ENCODE results near the gene ANKRD49. TPM values are rescaled to one million over a fixed set of nuclear protein-coding genes. Genes with fewer than 3 reads are reported as not detected.

The ANKRD49 gene
- total RNA-seq, 1 donor from 2014 or later, result 11.7 TPM

DNA sequence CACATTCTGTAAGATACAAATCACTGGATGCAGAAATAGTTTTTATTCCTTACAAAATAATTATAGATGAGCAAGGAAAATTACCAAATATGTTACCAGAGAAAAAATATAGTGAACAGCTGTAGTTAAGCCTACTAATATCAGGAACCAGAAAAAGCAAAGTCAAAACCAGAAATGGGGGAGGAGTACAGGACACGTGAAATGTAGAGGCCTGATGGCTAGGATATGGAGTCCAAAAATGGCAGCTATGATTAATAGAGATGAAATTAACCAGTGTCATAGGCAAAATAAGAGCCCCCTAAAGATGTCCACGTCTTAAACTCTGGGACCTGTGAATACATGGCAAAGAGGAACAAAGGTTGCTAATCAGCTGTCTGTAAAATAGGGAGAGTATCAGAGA lies 34.2 kb upstream of the ANKRD49 start:
- H3K27me3 Mint-ChIP-seq (ENCODE audit: low read depth), result no peaks in the 10 kb centered on the region
- H3K27ac Mint-ChIP-seq (ENCODE audit: unreplicated experiment), result no peak overlapping the region
- no peaks in the 10 kb centered on the region for H3K4me1 Mint-ChIP-seq
- no peak for DNase-seq (ENCODE audit: low read depth, low spot score)
- peaks cover 23% of the 10 kb centered on the region for H3K36me3 Mint-ChIP-seq (ENCODE audit: low read depth)
- no peak overlapping the region for H3K4me3 Mint-ChIP-seq
- H3K9me3 Mint-ChIP-seq, result no peaks in the 10 kb centered on the region
- TF ChIP-seq, protein P1, sequence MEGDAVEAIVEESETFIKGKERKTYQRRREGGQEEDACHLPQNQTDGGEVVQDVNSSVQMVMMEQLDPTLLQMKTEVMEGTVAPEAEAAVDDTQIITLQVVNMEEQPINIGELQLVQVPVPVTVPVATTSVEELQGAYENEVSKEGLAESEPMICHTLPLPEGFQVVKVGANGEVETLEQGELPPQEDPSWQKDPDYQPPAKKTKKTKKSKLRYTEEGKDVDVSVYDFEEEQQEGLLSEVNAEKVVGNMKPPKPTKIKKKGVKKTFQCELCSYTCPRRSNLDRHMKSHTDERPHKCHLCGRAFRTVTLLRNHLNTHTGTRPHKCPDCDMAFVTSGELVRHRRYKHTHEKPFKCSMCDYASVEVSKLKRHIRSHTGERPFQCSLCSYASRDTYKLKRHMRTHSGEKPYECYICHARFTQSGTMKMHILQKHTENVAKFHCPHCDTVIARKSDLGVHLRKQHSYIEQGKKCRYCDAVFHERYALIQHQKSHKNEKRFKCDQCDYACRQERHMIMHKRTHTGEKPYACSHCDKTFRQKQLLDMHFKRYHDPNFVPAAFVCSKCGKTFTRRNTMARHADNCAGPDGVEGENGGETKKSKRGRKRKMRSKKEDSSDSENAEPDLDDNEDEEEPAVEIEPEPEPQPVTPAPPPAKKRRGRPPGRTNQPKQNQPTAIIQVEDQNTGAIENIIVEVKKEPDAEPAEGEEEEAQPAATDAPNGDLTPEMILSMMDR (conservative IDR thresholded peaks at IDR 0.05), result no peak

- no peak for DNase-seq (ENCODE audit: low read depth, low spot score)
- H3K4me1 Mint-ChIP-seq, result no peaks in the 10 kb centered on the region
- no peak overlapping the region for H3K4me3 Mint-ChIP-seq
- no peak overlapping the region for H3K27ac Mint-ChIP-seq (ENCODE audit: unreplicated experiment)
- TF ChIP-seq, protein P1 (conservative IDR thresholded peaks at IDR 0.05), result no peak
- no peaks in the 10 kb centered on the region for H3K27me3 Mint-ChIP-seq (ENCODE audit: low read depth)
- H3K9me3 Mint-ChIP-seq, result no peaks in the 10 kb centered on the region
- peaks cover 7% of the 10 kb centered on the region for H3K36me3 Mint-ChIP-seq (ENCODE audit: low read depth)
Measured at GRCh38 chr11:94469416-94469815, 24.4 kb upstream of the ANKRD49 start.

- DNase-seq (ENCODE audit: low read depth, low spot score), result no peak
- TF ChIP-seq, protein P1 (conservative IDR thresholded peaks at IDR 0.05), result no peak
- no peaks in the 10 kb centered on the region for H3K4me1 Mint-ChIP-seq
- no peaks in the 10 kb centered on the region for H3K9me3 Mint-ChIP-seq
- peaks cover 2% of the 10 kb centered on the region for H3K36me3 Mint-ChIP-seq (ENCODE audit: low read depth)
- H3K27me3 Mint-ChIP-seq (ENCODE audit: low read depth), result no peaks in the 10 kb centered on the region
- H3K4me3 Mint-ChIP-seq, result no peak overlapping the region
- H3K27ac Mint-ChIP-seq (ENCODE audit: unreplicated experiment), result no peak overlapping the region
Measured at GRCh38 chr11:94472916-94473799, 20.6 kb upstream of the ANKRD49 start.

- Mint-ChIP-seq H3K4me1 (no peaks in the 10 kb centered on the region), H3K36me3 (ENCODE audit: low read depth) (peaks cover 11% of the 10 kb centered on the region), H3K9me3 (no peaks in the 10 kb centered on the region), H3K4me3 (no peak overlapping the region), H3K27ac (ENCODE audit: unreplicated experiment) (peak overlapping the region; percentile 78), H3K27me3 (ENCODE audit: low read depth) (no peaks in the 10 kb centered on the region)
- TF ChIP-seq, protein P1 (conservative IDR thresholded peaks at IDR 0.05), result no peak
- DNase-seq (ENCODE audit: low read depth, low spot score), result no peak
Measured at GRCh38 chr11:94477624-94478023, 16.2 kb upstream of the ANKRD49 start.

GRCh38 chr11:94481342-94481741 lies 12.4 kb upstream of the ANKRD49 start:
- DNase-seq (ENCODE audit: low read depth, low spot score), result no peak
- no peaks in the 10 kb centered on the region for H3K4me1 Mint-ChIP-seq
- no peak overlapping the region for H3K4me3 Mint-ChIP-seq
- no peaks in the 10 kb centered on the region for H3K9me3 Mint-ChIP-seq
- peaks cover 21% of the 10 kb centered on the region for H3K36me3 Mint-ChIP-seq (ENCODE audit: low read depth)
- no peak overlapping the region for H3K27ac Mint-ChIP-seq (ENCODE audit: unreplicated experiment)
- no peaks in the 10 kb centered on the region for H3K27me3 Mint-ChIP-seq (ENCODE audit: low read depth)
- TF ChIP-seq, protein P1 (conservative IDR thresholded peaks at IDR 0.05), result no peak
